HepG2 (cell line): ENCODE results near the gene YEATS4. TPM values are rescaled to one million over a fixed set of nuclear protein-coding genes. Genes with fewer than 3 reads are reported as not detected.

ENCODE experiments used
- EHMT2 ChIP-seq: fragments of 200-600 bp; sonication (generic); IDR thresholded peaks from 2 replicates; pipeline ENCODE4 v1.7.0; 2017; ENCODE audit warnings: antibody characterized with exemption, low read depth, low read length, borderline replicate concordance
- HNRNPLL ChIP-seq: fragments of 200-400 bp; formaldehyde crosslinking; IDR thresholded peaks from 2 replicates; pipeline ENCODE4 v1.6.1; 2017; ENCODE audit warnings: mild to moderate bottlenecking, low read depth, low read length; ENCODE audit not compliant: poor library complexity, severe bottlenecking
- IRF9 ChIP-seq: sonication (generic); formaldehyde crosslinking; IDR thresholded peaks from 2 replicates; pipeline ENCODE4 v1.8.0; 2022; ENCODE audit warnings: missing genetic modification reagents, mild to moderate bottlenecking, borderline replicate concordance
- KDM4B ChIP-seq: sonication (generic); formaldehyde crosslinking; IDR thresholded peaks from 2 replicates; pipeline ENCODE4 v1.4.0; 2020; ENCODE audit warnings: missing genetic modification reagents
- MAF1 ChIP-seq: sonication (generic); formaldehyde crosslinking; IDR thresholded peaks from 2 replicates; pipeline ENCODE4 v1.5.0; 2020; ENCODE audit warnings: missing genetic modification reagents, borderline replicate concordance
- MAFK ChIP-seq, 2 experiments: IDR thresholded peaks in 1 of 2; conservative IDR thresholded peaks in 1 of 2; 2 replicates each; pipeline ENCODE4 v1.6.1; 2011; ENCODE audit warnings: improper control_type of control experiment in 2 of 2, low read length in 2 of 2
- MATR3 ChIP-seq: sonication (generic); formaldehyde crosslinking; IDR thresholded peaks from 2 replicates; pipeline ENCODE4 v1.4.0; 2020; ENCODE audit warnings: missing genetic modification reagents
- MAZ ChIP-seq, 2 experiments: sonication (generic) in 1 of 2; formaldehyde crosslinking in 1 of 2; IDR thresholded peaks; 2 replicates each; pipeline versions ENCODE4 v1.5.0 to v1.6.1; 2012 to 2020; ENCODE audit warnings: low read depth in 2 of 2, mild to moderate bottlenecking in 2 of 2, borderline replicate concordance in 1 of 2, improper control_type of control experiment in 1 of 2, low read length in 1 of 2, missing genetic modification reagents in 1 of 2, moderate library complexity in 1 of 2
- MXD4 ChIP-seq: IDR thresholded peaks from 2 replicates; pipeline ENCODE4 v1.6.1; 2016; ENCODE audit warnings: mild to moderate bottlenecking, missing biosample characterization, missing genetic modification reagents
- PAX8 ChIP-seq: sonication (generic); formaldehyde crosslinking; IDR thresholded peaks from 2 replicates; pipeline ENCODE4 v1.8.0; 2022; ENCODE audit warnings: mild to moderate bottlenecking, missing genetic modification reagents, borderline replicate concordance
- POLR2AphosphoS5 ChIP-seq: IDR thresholded peaks from 2 replicates; pipeline ENCODE4 v1.6.1; 2012; ENCODE audit warnings: low read depth, low read length
- RELA ChIP-seq: sonication (generic); formaldehyde crosslinking; IDR thresholded peaks from 2 replicates; pipeline ENCODE4 v1.4.0; 2020; ENCODE audit warnings: missing genetic modification reagents
- SKI ChIP-seq: fragments of 450-650 bp; IDR thresholded peaks from one replicate; pipeline ENCODE4 v1.6.1; 2018; ENCODE audit warnings: mild to moderate bottlenecking; ENCODE audit not compliant: partially characterized antibody
- SP4 ChIP-seq: sonication (generic); formaldehyde crosslinking; IDR thresholded peaks from 2 replicates; pipeline ENCODE4 v1.8.1; 2023; ENCODE audit warnings: mild to moderate bottlenecking, missing genetic modification reagents
- TOE1 ChIP-seq: sonication (generic); formaldehyde crosslinking; IDR thresholded peaks from 2 replicates; pipeline ENCODE4 v1.4.0; 2020; ENCODE audit warnings: mild to moderate bottlenecking, missing genetic modification reagents
- TOPORS ChIP-seq: sonication (generic); formaldehyde crosslinking; IDR thresholded peaks from 2 replicates; pipeline ENCODE4 v1.8.0; 2023; ENCODE audit warnings: mild to moderate bottlenecking, missing genetic modification reagents
- WIZ ChIP-seq: sonication (generic); formaldehyde crosslinking; IDR thresholded peaks from 2 replicates; pipeline ENCODE4 v1.5.1; 2020; ENCODE audit warnings: mild to moderate bottlenecking, missing genetic modification reagents
- ZBED4 ChIP-seq: sonication (generic); formaldehyde crosslinking; IDR thresholded peaks from 2 replicates; pipeline ENCODE4 v1.4.0; 2020; ENCODE audit warnings: missing genetic modification reagents, borderline replicate concordance
- ZBTB21 ChIP-seq: sonication (generic); formaldehyde crosslinking; IDR thresholded peaks from 2 replicates; pipeline ENCODE4 v1.4.0; 2020; ENCODE audit warnings: missing genetic modification reagents
- ZFP1 ChIP-seq: IDR thresholded peaks from 2 replicates; pipeline ENCODE4 v1.6.1; 2016
- ZKSCAN1 ChIP-seq: fragments of 150-350 bp; IDR thresholded peaks from 2 replicates; pipeline ENCODE4 v1.6.1; 2014; ENCODE audit warnings: low read length
- ZNF383 ChIP-seq: sonication (generic); formaldehyde crosslinking; IDR thresholded peaks from 2 replicates; pipeline ENCODE4 v1.4.0; 2020; ENCODE audit warnings: missing genetic modification reagents, mild to moderate bottlenecking, borderline replicate concordance
- ZNF468 ChIP-seq: sonication (generic); formaldehyde crosslinking; IDR thresholded peaks from 2 replicates; pipeline ENCODE4 v1.8.0; 2022; ENCODE audit warnings: mild to moderate bottlenecking, moderate library complexity, missing genetic modification reagents
- ZNF678 ChIP-seq: sonication (generic); formaldehyde crosslinking; IDR thresholded peaks from 2 replicates; pipeline ENCODE4 v1.4.0; 2020; ENCODE audit warnings: mild to moderate bottlenecking, missing genetic modification reagents
- ZSCAN25 ChIP-seq: sonication (generic); formaldehyde crosslinking; IDR thresholded peaks from 2 replicates; pipeline ENCODE4 v1.8.0; 2022; ENCODE audit warnings: mild to moderate bottlenecking, missing genetic modification reagents
- polyA plus RNA-seq, 8 experiments: library from polyadenylated mRNA; depleted of rRNA in 3 of 8; stranded (reverse) in 7 of 8; unstranded in 1 of 8; fragments of >200 nt; fragmentation: Illumina TruSeq in 4 of 8; extraction: Trizol in 4 of 8; gene quantifications; 2 replicates each; pipeline versions ENCODE4 v1.2.1 to v1.2.3, GENCODE V29; 2011 to 2016; ENCODE audit warnings: low read depth in 4 of 8, missing spikeins in 1 of 8, mixed read lengths in 1 of 8; ENCODE audit not compliant: insufficient read depth in 1 of 8
- total RNA-seq, 5 experiments: library from RNA; depleted of rRNA; stranded (reverse); fragments of >200 nt; fragmentation: Illumina TruSeq; extraction: Trizol; gene quantifications; 2 replicates each; pipeline ENCODE4 v1.2.3, GENCODE V29; 2016; ENCODE audit warnings: low read depth in 1 of 5

Gene YEATS4
- total and polyA plus RNA-seq, 2 of the 13 experiments (the other 11 are each of a cell fraction or from before 2014, with no cell fraction given): 16.8 to 45.0 TPM

DNA sequence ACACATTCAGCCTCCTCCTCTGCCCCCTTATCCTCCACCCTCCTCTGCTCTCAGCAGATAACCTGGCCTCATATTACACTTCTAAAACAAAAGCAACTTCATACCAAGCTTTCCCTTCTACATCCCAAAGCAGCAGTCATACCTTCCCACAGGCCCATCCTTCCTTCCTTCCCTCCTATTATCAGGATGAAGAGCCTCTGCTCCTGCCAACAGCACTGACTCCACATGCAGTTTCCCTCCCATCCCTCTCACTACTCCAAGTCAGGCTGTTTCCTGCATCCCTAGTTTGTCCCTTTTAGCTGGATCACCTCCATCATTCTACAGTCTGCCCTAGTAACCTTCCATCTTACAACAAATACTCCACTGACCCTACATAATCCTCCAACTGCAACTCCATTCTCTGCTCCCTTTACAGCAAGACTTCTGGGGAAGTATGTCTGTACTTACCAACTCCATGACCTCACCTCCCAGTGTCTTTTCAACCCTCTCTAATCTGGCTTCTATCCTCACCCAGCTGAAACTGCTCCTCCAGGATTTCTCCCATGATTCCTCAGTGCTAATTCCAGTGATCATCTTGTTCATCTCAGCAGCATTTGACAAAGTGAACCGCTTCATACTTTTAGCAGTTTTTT is 4.9 kb upstream of the YEATS4 start (continued):
- TF ChIP-seq ZNF383 (CRISPR knock-in tag): peak; percentile 90; the same call in 1 of the 2 replicates
- no peak for TF ChIP-seq MAFK (conservative IDR thresholded peaks at IDR 0.05 in 1 of 2, IDR thresholded peaks at IDR 0.05 in 1 of 2; ENCODE audit: low read length in 2 of 2)
- TF ChIP-seq KDM4B (CRISPR knock-in tag): no peak
- peak; percentile 77 for TF ChIP-seq MXD4
- no peak for TF ChIP-seq HNRNPLL
- TF ChIP-seq ZNF678 (CRISPR knock-in tag): no peak
- TF ChIP-seq IRF9 (CRISPR knock-in tag): no peak
- no peak for TF ChIP-seq PAX8 (CRISPR knock-in tag)
- TF ChIP-seq ZFP1: peak; percentile 21; the same call in 1 of the 2 replicates
- 0 out of 2 replicates have a peak, but pooled peaks have one; percentile 30 for TF ChIP-seq WIZ (CRISPR knock-in tag)
- TF ChIP-seq EHMT2: no peak
- TF ChIP-seq SP4 (CRISPR knock-in tag): no peak; the same call in 1 of the 2 replicates
- peak; percentile 53; the same call in 1 of the 2 replicates for TF ChIP-seq ZNF468 (CRISPR knock-in tag)
- TF ChIP-seq ZBTB21 (CRISPR knock-in tag): no peak
- peak; percentile 67; the same call in 1 of the 2 replicates for TF ChIP-seq ZBED4 (CRISPR knock-in tag)
- TF ChIP-seq MAF1 (CRISPR knock-in tag): no peak
- 0 out of 2 replicates have a peak, but pooled peaks have one; percentile 48 for TF ChIP-seq TOE1 (CRISPR knock-in tag)
- no peak for TF ChIP-seq ZKSCAN1
- no peak for TF ChIP-seq ZSCAN25 (CRISPR knock-in tag)
- no peak for TF ChIP-seq SKI
- peak; percentile 93; the same call in 1 of the 2 replicates for TF ChIP-seq MATR3 (CRISPR knock-in tag)
- no peak for TF ChIP-seq MAZ (IDR thresholded peaks at IDR 0.05; ENCODE audit: borderline replicate concordance, low read depth, low read length)
- no peak for TF ChIP-seq MAZ (CRISPR knock-in tag; IDR thresholded peaks at IDR 0.05; ENCODE audit: low read depth)
- 0 out of 2 replicates have a peak, but pooled peaks have one; percentile 62 for TF ChIP-seq TOPORS
- TF ChIP-seq RELA: peak; percentile 43; the same call in 1 of the 2 replicates
- TF ChIP-seq POLR2AphosphoS5: peak; percentile 95
